ENCODE data around the gene ETNPPL.
"Not testable (repeated sequence)": the region's sequence is repeated elsewhere in the genome, so short reads cannot be mapped to it uniquely, and the experiment has no call there.

ETNPPL gene

GRCh38 chr4:108758498-108758897 lies 4.4 kb downstream of the ETNPPL start:
- no peak for DNase-seq (ENCODE audit: low read depth, low spot score)

- DNase-seq (ENCODE audit: low read depth, low spot score) = no peak
These were observed 8.5 kb downstream of the ETNPPL start for GRCh38 chr4:108754327-108754726.

GRCh38 chr4:108751321-108751720 lies 11.5 kb downstream of the ETNPPL start:
- DNase-seq (ENCODE audit: low read depth, low spot score) = peak; percentile 39

GRCh38 chr4:108749119-108749518 lies 13.7 kb downstream of the ETNPPL start:
- no peak for DNase-seq (ENCODE audit: low read depth, low spot score)

GRCh38 chr4:108746511-108746910 lies 16.3 kb downstream of the ETNPPL start:
- no peak for DNase-seq (ENCODE audit: low read depth, low spot score)

GRCh38 chr4:108744307-108744706 lies 18.5 kb downstream of the ETNPPL start:
- no peak for DNase-seq (ENCODE audit: low read depth, low spot score)

GRCh38 chr4:108742451-108743420 lies 20.1 kb downstream of the ETNPPL start:
- peak; percentile 22 for DNase-seq (ENCODE audit: low read depth, low spot score)

GRCh38 chr4:108738003-108738706 lies 24.7 kb downstream of the ETNPPL start:
- peak; percentile 15 for DNase-seq (ENCODE audit: low read depth, low spot score)

GRCh38 chr4:108731006-108731405 lies 31.8 kb downstream of the ETNPPL start:
- no peak for DNase-seq (ENCODE audit: low read depth, low spot score)

GRCh38 chr4:108730579-108730978 lies 32.3 kb downstream of the ETNPPL start:
- DNase-seq (ENCODE audit: low read depth, low spot score) = no peak

- DNase-seq (ENCODE audit: low read depth, low spot score) = no peak
These were observed 33.1 kb downstream of the ETNPPL start for GRCh38 chr4:108729731-108730130.

- DNase-seq (ENCODE audit: low read depth, low spot score) = no peak
These were observed 37.4 kb downstream of the ETNPPL start for GRCh38 chr4:108725457-108725856.

GRCh38 chr4:108717386-108717785 lies 45.5 kb downstream of the ETNPPL start:
- DNase-seq (ENCODE audit: low read depth, low spot score) = no peak

- DNase-seq (ENCODE audit: low read depth, low spot score) = no peak
These were observed 46.5 kb downstream of the ETNPPL start for GRCh38 chr4:108716340-108716739.

- DNase-seq (ENCODE audit: low read depth, low spot score) = no peak
These were observed 48.0 kb downstream of the ETNPPL start for GRCh38 chr4:108714880-108715279.

- DNase-seq (ENCODE audit: low read depth, low spot score) = not testable (repeated sequence)
These were observed 52.3 kb downstream of the ETNPPL start for GRCh38 chr4:108710578-108710977.

GRCh38 chr4:108709722-108710121 lies 53.1 kb downstream of the ETNPPL start:
- DNase-seq (ENCODE audit: low read depth, low spot score) = no peak

- DNase-seq (ENCODE audit: low read depth, low spot score) = no peak
These were observed 53.6 kb downstream of the ETNPPL start for GRCh38 chr4:108709234-108709633.

GRCh38 chr4:108706289-108706688 lies 56.6 kb downstream of the ETNPPL start:
- no peak for DNase-seq (ENCODE audit: low read depth, low spot score)

GRCh38 chr4:108703966-108704365 lies 58.9 kb downstream of the ETNPPL start:
- no peak for DNase-seq (ENCODE audit: low read depth, low spot score)

GRCh38 chr4:108703370-108703769 lies 59.5 kb downstream of the ETNPPL start:
- no peak for DNase-seq (ENCODE audit: low read depth, low spot score)

GRCh38 chr4:108702960-108703359 lies 59.9 kb downstream of the ETNPPL start:
- peak; percentile 43 for DNase-seq (ENCODE audit: low read depth, low spot score)

Measured in astrocyte of the hippocampus (primary cell).